Panc1 (cell line): ENCODE results near the gene HES4.

Source experiments
- CTCF ChIP-seq: fragments of 450-650 bp; IDR thresholded peaks from 2 replicates; pipeline ENCODE4 v1.5.1; 2017; ENCODE audit warnings: mild to moderate bottlenecking
- POLR2AphosphoS5 ChIP-seq: IDR thresholded peaks from 2 replicates; pipeline ENCODE4 v1.6.1; 2012; ENCODE audit warnings: mild to moderate bottlenecking, low read depth, low read length, moderate library complexity
- TCF7L2 ChIP-seq: IDR thresholded peaks from 2 replicates; pipeline ENCODE4 v1.6.1; 2011; ENCODE audit warnings: mild to moderate bottlenecking, low read depth, low read length, inconsistent platforms

GRCh38 chr1:1019122-1019999 lies 19.5 kb upstream of the HES4 start:
- TF ChIP-seq CTCF (peak; percentile 88), TCF7L2 (no peak), POLR2AphosphoS5 (no peak)
